ENCODE data around the gene NEMF.
"Not testable (repeated sequence)": the region's sequence is repeated elsewhere in the genome, so short reads cannot be mapped to it uniquely, and the experiment has no call there.

NEMF gene, protein sequence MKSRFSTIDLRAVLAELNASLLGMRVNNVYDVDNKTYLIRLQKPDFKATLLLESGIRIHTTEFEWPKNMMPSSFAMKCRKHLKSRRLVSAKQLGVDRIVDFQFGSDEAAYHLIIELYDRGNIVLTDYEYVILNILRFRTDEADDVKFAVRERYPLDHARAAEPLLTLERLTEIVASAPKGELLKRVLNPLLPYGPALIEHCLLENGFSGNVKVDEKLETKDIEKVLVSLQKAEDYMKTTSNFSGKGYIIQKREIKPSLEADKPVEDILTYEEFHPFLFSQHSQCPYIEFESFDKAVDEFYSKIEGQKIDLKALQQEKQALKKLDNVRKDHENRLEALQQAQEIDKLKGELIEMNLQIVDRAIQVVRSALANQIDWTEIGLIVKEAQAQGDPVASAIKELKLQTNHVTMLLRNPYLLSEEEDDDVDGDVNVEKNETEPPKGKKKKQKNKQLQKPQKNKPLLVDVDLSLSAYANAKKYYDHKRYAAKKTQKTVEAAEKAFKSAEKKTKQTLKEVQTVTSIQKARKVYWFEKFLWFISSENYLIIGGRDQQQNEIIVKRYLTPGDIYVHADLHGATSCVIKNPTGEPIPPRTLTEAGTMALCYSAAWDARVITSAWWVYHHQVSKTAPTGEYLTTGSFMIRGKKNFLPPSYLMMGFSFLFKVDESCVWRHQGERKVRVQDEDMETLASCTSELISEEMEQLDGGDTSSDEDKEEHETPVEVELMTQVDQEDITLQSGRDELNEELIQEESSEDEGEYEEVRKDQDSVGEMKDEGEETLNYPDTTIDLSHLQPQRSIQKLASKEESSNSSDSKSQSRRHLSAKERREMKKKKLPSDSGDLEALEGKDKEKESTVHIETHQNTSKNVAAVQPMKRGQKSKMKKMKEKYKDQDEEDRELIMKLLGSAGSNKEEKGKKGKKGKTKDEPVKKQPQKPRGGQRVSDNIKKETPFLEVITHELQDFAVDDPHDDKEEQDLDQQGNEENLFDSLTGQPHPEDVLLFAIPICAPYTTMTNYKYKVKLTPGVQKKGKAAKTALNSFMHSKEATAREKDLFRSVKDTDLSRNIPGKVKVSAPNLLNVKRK

DNA sequence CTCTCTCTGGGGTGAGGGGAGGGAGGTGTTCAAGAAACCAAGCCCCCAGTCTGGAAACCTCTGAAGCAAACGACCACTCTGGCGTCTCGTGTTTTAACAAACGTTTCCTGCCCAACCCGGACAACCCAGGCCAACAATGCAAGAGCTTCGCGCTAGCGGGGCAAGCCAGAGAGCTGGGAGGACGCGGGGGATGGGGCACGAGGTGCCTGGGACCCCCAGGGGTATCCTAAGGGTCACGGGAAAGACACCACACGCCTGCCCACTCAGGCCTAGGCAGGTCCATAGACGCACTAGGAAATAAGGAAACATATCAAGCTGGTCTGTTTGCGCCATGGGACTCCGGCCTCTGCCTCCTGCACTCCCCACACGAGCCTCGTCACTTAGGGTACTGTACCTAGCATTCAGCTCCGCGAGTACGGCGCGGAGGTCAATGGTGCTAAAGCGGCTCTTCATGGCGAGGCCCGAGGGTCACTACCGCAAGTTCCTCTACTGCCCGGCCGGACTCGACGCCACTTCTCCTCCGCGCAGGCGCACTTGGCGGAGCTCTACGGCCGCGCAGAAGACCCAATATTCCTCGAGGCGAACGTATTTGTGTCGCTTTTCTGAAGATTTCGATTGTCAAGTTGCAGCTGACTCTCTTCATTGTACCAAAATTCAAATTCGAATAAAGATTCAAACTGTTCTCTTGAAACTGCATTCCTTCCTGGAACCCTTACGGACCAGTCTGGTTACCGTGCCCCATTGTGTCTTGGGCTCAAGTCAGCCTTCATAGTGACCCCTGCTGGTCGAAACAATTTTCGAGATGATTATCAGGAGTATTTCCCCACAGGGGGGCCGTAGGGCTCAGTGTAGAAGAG is at the start of gene NEMF:
NEMF (minus strand) TSS at position 488 of the 857 bp plus-strand sequence; CDS start at position 453, 35 bp downstream.
- DNase-seq, result peak; percentile 90

DNA sequence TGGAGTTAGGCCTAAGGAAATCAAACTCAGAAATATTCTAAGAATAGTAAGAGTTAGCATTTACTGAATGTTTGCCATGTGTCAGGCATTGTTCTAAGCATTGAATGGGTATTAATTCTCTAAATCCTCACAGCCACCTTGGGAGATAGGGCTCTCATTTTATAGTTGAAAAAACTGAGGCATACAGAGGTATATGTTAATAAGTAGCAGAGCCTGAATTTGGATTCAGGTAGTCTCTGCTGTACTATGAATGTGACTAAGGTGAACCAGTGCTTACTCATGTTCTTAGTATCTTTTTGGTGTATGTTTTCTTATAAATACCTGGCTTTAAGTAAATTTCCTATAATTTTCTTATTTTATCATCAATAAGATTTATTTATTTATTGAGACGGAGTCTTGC is 48.4 kb upstream of the NEMF start:
- no peak for DNase-seq

DNA sequence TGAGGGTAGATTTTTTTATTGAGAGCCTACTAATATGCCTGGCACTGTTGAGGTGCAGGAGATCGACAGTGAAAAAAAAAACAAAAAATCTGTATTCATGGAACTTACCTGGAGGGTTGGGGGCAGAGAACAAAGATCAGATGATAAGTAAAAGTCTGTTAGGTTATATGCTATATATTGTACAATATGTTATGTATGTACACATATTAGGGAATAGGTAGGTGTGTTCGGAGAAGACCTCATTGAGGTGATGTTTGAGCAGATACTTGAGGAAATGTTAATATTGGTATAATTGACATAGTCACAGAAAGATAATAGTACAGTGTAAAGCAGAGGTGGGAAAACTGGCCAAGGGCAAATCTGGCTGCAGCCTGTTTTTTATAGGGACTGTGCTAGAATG is 45.9 kb upstream of the NEMF start:
- DNase-seq, result no peak

DNA sequence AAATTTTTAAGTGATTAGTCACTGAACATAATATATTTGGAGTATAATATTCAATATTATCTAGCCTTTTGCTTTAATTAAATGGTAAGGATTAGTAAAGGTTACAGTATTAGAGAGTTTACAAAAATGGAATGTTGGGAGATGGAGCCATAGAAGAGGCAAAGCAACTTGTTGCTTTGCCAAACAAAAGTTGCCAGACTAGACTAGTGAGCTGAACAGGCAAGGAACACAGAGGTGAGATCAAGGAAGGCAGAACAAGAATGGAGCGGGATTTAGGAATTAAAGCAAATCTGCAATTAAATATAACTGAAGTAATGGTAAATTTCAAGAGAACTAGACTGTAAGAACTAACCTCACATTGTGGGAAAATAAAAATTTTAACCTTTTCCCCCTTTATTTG is 45.4 kb upstream of the NEMF start:
- no peak for DNase-seq

DNA sequence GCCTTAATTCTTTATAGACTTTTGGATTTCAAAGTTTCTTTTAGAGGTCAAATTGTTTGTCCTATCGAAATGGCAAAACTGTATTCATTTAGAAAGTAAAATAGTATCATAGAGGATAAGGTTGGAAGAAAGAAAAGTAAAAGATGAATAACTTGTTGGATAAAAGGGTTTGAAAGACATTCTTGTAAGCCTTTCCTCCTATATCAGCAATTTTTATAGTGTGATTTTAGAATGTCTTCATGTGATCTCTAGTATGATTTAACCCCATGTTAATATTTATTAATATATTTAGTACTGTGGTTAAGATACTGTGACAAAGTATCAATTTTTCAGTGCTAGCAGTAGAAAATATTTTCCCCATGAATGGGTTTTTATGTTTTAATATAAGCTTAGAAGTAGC is 44.8 kb upstream of the NEMF start:
- DNase-seq, result no peak

DNA sequence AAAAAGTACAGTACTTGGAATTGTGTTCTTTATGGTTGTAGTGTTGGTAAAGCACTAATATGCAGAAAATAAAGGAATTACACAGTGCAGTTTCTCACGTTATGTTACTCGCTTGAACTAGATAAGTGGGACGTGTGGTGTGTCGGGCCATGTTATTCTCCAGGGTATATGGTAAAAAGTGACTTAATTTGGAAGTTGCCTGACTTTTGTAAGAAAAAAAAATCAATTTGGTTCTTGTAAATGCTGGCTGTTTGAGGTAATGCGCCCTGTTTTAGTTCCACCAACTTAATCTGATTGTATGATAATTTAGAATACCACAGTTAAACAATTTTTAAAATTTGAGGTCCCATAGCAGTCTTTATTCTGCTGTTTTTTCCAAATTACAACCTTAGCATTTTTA is 44.4 kb upstream of the NEMF start:
- DNase-seq, result no peak

DNA sequence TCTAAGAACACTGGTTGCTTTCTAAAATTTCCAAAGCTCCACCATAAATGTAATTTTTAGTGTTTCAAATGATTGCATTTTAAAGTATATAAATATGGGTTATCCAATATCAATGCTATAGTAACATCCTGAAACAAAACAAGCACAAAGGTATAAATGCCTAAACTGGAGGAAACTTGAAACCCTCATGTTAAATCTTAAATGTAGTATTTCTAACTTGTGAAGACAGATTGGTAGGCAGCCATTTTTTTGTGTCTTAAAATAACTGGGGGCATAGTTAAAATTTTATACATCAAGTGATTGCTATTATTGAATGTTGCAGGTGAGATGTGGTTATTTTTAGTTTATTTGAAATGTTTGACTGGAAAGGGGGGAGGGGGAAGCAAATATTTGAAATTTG is 43.7 kb upstream of the NEMF start:
- DNase-seq, result not testable (repeated sequence)

DNA sequence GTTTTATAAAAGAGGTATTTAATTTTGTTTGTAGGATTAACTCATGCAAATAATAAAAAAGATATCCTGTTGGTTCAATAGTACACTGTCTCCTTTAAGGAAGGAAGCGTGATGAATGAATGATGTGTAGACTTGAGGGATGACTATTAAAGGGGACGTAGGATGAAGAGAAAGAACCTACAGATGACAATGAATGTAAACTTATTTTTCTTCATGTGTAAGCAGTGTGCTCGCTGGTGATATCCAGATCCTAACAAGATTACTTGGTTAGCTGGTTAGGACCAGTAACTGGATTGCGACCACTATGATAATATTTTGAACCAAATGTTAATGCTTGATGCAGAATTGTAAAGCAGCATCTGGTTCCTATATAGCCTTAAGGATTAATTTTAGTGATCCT is 42.9 kb upstream of the NEMF start:
- DNase-seq, result no peak

DNA sequence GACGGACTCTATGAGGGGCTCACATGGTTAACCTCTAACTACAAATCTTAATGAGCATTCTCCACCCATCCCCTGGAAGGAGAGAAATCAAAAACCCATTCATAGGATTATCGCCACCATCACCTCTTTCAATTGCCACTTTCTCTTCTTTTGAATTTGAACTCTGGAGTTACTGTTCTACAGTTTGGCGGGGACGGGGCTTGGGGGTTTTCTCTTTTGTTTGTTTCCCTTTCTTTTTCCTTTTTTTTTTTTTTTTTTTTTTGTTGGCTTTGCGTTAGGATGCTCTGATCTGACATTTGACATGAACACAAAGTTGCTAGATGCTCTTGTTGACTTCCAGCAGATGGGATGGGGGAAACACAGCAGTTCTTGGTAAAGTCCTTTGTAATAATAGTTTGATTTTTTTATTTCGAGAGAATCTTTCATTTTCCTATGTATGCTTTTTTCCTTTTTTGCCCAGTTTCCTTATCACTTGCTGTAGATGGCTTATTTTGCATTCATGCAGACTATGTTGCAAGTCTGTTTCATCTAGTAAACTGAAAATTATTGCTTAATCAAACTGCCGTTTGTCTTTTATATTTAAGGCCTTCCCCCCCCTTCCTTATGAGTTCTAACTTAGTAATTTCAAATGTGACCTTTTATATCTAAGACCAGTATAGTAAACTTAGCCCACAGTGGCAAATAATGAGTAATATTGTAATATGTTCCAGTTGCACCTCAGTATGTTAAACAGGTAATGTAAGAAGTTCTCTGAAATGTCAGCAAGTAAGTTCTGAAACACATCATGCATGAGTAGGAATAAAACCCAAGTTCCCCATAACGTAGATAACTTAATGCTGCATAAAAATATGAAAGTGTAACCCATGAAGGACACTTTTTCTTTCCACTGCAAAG is 41.9 kb upstream of the NEMF start:
- not testable (repeated sequence) for DNase-seq

DNA sequence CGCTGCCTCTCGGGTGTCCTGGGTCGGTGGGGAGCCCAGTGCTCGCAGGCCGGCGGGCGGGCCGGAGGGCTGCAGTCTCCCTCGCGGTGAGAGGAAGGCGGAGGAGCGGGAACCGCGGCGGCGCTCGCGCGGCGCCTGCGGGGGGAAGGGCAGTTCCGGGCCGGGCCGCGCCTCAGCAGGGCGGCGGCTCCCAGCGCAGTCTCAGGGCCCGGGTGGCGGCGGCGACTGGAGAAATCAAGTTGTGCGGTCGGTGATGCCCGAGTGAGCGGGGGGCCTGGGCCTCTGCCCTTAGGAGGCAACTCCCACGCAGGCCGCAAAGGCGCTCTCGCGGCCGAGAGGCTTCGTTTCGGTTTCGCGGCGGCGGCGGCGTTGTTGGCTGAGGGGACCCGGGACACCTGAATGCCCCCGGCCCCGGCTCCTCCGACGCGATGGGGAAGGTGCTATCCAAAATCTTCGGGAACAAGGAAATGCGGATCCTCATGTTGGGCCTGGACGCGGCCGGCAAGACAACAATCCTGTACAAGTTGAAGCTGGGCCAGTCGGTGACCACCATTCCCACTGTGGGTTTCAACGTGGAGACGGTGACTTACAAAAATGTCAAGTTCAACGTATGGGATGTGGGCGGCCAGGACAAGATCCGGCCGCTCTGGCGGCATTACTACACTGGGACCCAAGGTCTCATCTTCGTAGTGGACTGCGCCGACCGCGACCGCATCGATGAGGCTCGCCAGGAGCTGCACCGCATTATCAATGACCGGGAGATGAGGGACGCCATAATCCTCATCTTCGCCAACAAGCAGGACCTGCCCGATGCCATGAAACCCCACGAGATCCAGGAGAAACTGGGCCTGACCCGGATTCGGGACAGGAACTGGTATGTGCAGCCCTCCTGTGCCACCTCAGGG is 41.0 kb upstream of the NEMF start:
- no peak for DNase-seq

DNA sequence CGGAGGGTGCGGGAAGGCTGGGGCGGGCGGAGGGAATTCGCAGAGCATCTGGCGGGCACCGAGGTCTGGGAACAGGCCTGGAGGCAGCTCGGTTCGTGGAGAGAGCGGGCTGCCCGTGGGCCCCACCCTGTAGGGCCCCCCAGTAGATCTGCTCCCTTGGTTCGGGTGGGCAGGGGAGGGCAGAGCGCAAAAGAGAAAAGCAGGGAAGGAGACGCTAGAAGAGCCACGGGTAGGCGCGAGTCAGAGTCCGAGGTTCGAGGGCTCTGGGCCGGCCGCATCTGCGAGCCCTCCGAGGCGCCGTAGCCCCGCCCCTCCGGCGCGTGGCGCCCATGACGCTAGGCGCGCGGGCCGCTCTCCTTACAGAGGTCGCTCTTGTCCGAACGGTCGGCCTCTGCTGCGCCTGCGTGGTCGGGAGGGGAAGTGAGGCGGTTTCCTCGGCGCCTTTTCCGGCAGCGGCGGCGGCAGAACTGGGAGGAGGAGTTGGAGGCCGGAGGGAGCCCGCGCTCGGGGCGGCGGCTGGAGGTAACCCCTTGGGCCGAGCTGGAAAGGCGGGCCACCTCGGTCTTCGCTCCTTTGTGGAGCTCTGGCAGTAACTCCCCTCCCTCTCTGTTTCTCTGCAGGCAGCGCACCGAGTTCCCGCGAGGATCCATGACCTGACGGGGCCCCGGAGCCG is 40.2 kb upstream of the NEMF start, which contains the start of gene ARF6:
ARF6 (plus strand) TSS at position 447 of the 673 bp plus-strand sequence. CDS start 655 bp downstream, outside the sequence.
- peak; percentile 98 for DNase-seq

DNA sequence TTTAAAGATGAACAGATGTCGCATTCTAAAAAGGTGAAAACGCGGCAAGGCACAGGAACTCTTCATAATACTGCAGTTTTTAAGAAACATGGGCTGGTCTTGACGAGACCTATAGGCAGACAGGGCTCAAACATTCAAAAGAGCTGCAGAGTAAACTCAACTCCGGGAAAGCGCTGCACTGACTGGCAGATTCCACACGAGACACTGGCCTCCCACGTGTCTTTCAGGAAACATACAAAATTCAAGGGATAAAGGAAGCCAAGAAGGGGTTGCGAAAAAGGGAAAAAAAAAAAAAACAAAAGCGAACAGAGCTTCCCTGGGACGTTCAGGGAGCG is 39.7 kb upstream of the NEMF start:
- DNase-seq, result peak; percentile 81

DNA sequence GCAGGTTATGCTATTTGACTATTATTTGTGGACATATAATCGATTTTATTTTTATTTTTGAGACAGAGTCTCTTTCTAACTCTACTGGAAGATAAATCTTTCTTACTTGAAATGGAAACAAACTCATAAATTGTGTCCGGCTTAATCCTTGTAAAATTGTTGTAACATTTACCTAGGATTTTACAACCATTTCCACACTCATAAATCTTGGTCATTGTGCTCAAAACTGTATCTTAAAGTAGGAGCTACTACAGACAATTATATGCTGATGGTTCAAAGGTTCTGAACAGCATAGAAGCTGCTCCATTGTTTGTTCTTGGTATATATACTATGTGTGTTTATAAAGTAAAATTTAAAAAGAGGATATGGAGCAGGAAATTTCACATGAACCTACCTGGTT is 35.7 kb upstream of the NEMF start:
- DNase-seq, result no peak

DNA sequence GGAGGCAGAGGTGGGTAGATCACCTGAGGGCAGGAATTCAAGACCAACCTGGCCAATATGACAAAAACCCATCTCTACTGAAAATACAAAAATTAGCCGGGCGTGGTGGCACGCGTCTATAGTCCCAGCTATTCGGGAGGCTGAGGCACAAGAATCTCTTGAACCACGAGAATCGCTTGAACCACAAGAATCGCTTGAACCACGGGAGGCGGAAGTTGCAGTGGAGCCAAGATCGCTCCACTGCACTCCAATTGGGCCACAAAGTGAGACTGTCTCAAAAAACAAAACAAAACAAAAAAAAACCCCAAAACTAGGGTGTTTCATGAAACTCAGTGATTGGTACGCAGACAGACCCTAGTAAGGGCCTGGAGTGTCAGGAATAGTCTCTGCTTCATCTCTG is 33.9 kb upstream of the NEMF start:
- DNase-seq, result no peak

DNA sequence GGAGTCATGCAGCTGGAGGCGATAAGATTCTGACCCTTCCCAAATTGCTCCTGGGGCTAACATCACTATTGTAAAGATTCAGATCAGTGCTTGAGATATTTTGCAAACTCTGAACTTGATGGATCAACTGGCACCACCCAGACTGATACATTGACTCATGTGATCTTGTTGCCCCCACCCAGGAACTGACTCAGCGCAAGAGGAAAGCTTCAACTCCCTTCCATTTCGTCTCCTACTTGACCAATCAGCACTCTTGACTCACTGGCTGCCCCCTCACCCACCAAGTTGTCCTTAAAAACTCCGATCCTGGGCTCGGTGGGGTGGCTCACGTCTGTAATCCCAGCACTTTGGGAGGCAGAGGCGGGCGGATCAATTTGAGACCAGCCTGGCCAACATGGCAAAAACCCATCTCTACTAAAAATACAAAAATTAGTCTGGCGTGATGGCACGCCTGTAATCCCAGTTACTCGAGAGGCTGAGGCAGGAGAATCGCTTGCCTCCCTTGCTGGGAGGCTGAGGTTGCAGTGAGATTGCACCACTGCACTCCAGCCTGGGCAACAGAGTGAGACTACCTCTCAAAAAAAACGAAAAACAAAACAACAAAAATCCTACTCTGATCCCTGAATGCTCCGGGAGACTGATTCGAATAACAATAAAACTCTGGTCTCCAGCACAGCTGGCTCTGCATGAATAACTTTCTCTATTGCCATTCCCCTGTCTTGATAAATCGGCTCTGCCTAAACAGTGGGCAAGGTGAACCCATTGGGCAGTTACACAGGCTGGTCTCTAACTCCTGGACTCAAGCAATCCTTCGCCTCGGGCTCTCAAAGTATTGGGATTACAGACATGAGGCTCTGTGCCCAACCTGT is 30.5 kb upstream of the NEMF start:
- DNase-seq, result no peak

DNA sequence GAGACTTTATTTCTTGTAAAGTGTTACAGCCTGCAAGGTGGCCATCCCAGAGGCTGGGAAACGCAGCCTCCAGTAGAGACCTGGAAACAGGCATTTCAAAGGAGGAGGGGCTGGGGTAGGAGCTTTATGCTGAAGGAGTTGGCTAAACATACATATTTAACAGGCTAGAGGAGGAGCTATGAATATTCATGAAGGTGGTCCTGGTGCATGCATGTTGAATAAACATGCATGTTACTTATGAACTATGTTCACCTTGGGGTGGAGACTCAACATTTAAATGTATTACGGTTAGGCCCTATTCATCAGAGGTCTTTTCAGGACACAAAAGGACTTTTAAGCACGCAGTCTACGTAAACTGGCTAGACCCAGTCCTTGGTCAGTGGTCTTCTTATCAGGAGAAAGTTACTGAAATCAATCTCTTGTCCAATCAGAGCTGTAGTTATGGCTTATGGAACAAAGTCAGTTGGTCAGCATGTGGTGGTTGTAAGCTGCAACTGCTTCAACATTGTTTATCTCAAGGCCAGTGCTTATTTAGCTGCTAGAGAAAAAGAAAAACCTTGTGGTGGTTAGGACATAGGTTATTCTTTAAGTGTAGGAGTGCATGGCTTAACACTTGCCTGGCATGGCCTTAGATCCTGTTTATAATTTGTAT is 28.9 kb upstream of the NEMF start:
- no peak for DNase-seq

DNA sequence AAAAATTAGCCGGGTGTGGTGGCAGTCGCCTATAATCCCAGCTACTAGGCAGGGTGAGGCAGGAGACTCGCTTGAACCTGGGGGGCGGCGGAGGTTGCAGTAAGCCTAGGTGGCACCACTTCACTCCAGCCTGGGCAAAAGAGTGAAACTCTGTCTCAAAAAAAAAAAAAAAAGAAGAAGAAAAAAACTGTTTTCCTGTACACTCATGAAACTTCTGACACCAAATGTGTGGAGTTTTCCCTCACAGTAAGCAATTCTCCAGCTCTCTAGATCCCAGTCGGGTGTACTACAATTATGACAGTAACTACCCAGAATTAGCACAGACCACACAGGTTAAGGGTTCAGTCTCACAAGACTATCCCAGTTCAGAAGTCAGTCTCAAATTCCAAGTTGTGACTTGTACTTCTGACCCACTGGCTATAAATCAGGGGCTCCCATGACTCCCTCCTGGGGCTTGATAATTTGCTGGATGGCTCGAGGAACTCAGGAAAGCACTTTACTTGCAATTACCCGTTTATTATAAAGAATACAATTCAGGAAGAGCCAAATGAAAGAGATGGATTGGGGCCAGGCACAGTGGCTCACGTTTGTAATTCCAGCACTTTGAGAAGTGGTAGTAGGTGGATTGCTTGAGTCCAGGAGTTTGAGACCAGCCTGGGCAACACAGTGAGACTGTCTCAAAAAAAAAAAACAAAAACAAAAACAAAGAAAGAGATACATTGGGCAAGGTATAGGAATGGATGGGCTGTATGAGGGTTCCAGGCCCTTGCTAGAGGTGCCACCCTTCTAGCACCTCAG is 27.9 kb upstream of the NEMF start:
- peak; percentile 48 for DNase-seq

Measured in fibroblast of skin of right quadriceps (primary cell).